Nephron progenitor cell (in vitro differentiated cells): ENCODE measurements around the gene TOM1L1.
A peak's percentile ranks its signal among the peaks of the same experiment; 100 is the strongest.

Experiments
- DNase-seq: peaks from one replicate; pipeline ENCODE4 v3.0.0; 2021
- H3K27ac Mint-ChIP-seq: 2 replicates; pipeline ENCODE4 v1.8.0; 2021; ENCODE audit warnings: mild to moderate bottlenecking, moderate library complexity, mixed read lengths
- H3K27me3 Mint-ChIP-seq: 2 replicates; pipeline ENCODE4 v1.8.0; 2021; ENCODE audit warnings: mild to moderate bottlenecking, low read depth, mixed read lengths; ENCODE audit not compliant: poor library complexity
- H3K36me3 Mint-ChIP-seq: 2 replicates; pipeline ENCODE4 v1.8.0; 2021; ENCODE audit warnings: low read depth, mixed read lengths
- H3K4me1 Mint-ChIP-seq: 2 replicates; pipeline ENCODE4 v1.8.0; 2021; ENCODE audit warnings: mixed read lengths
- H3K4me3 Mint-ChIP-seq: 2 replicates; pipeline ENCODE4 v1.8.0; 2021; ENCODE audit warnings: mild to moderate bottlenecking, moderate library complexity, mixed read lengths
- H3K9me3 Mint-ChIP-seq: 2 replicates; pipeline ENCODE4 v1.8.0; 2021; ENCODE audit warnings: mild to moderate bottlenecking, moderate library complexity, mixed read lengths
- CTCF ChIP-seq: fragments of 200-600 bp; sonication (generic); IDR thresholded peaks from 2 replicates; pipeline ENCODE4 v1.5.0; 2021; ENCODE audit warnings: antibody characterized with exemption

The TOM1L1 gene

DNA sequence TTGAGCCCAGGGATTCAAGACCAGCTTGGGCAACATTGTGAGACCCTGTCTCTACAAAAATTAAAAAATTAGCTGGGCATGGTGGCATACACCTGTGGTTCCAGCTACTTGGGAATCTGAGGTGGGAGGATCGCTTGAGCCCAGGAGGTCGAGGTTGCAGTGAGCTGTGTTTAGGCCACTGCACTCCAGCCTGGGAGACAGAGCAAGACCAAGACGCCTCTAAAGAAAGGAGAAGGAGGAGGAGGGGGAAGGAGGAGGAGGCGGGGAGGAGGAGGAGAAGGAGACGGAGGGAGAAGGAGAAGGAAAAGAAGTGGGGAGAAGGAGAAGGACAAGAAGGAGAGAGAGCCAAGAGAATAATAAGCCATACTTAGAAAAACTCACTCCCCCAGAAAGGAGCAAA is 103.8 kb downstream of the TOM1L1 start:
- no peak for DNase-seq
- H3K27me3 Mint-ChIP-seq, result no peaks in the 10 kb centered on the region
- no peak for TF ChIP-seq CTCF
- H3K36me3 Mint-ChIP-seq, result peaks cover 29% of the 10 kb centered on the region
- peak overlapping the region; percentile 61 for H3K27ac Mint-ChIP-seq
- no peak overlapping the region for H3K4me3 Mint-ChIP-seq
- H3K9me3 Mint-ChIP-seq, result no peaks in the 10 kb centered on the region
- H3K4me1 Mint-ChIP-seq, result no peaks in the 10 kb centered on the region

DNA sequence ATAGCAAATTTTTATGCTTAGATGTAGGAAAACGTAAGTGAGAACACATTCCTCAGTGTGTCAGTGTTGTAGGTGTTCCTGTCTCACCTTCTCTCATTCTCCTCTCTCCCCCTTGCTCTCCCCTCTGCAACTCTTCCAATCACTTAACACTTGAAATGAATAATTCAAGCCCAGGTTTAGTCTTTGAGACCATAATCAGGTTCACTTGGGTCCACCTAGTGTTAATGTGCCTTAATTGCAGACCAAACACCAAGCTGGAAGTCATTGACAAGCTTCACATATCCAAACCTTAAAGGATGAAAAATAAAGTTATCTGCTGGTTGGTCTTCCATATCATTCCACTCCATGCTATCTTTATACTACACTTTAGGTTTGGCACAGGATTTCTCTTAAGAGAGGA is 104.9 kb downstream of the TOM1L1 start:
- Mint-ChIP-seq H3K36me3 (peaks cover 35% of the 10 kb centered on the region), H3K4me1 (no peaks in the 10 kb centered on the region), H3K27me3 (no peaks in the 10 kb centered on the region), H3K4me3 (no peak overlapping the region), H3K9me3 (no peaks in the 10 kb centered on the region), H3K27ac (no peak overlapping the region)
- peak; percentile 36 for TF ChIP-seq CTCF
- no peak for DNase-seq
